K562 (cell line): ENCODE results near the gene ZNF613.

Source experiments
- EZH2 ChIP-seq: IDR thresholded peaks from 2 replicates; pipeline ENCODE4 v1.6.1; 2012; ENCODE audit warnings: low read depth, mild to moderate bottlenecking, inconsistent platforms, low read length, borderline replicate concordance
- GATAD2B ChIP-seq: fragments of 450-650 bp; IDR thresholded peaks from 2 replicates; pipeline ENCODE4 v1.6.1; 2017; ENCODE audit warnings: mild to moderate bottlenecking, borderline replicate concordance
- NBN ChIP-seq: fragments of 450-650 bp; IDR thresholded peaks from 2 replicates; pipeline ENCODE4 v1.6.1; 2016; ENCODE audit warnings: low read depth, mild to moderate bottlenecking
- POLR2A ChIP-seq: fragments of 450-650 bp; conservative IDR thresholded peaks from 2 replicates; pipeline ENCODE4 v1.6.1; 2016
- POLR2AphosphoS5 ChIP-seq: IDR thresholded peaks from 2 replicates; pipeline ENCODE4 v1.6.1; 2011; ENCODE audit warnings: mild to moderate bottlenecking, low read depth, low read length, moderate library complexity; ENCODE audit not compliant: control insufficient read depth, insufficient read depth
- PTRF ChIP-seq: fragments of 450-650 bp; IDR thresholded peaks from 2 replicates; pipeline ENCODE4 v1.6.1; 2016; ENCODE audit warnings: mild to moderate bottlenecking, missing genetic modification characterization, missing compliant biosample characterization
- RBM17 ChIP-seq: fragments of 200-400 bp; formaldehyde crosslinking; IDR thresholded peaks from 2 replicates; pipeline ENCODE4 v1.6.1; 2017; ENCODE audit warnings: low read depth, mild to moderate bottlenecking, low read length, borderline replicate concordance
- SIX5 ChIP-seq, 2 experiments: IDR thresholded peaks; 2 replicates each; pipeline ENCODE4 v1.6.1; 2011; ENCODE audit warnings: low read length in 2 of 2, borderline replicate concordance in 1 of 2, low read depth in 1 of 2, mild to moderate bottlenecking in 1 of 2, moderate library complexity in 1 of 2; ENCODE audit not compliant: insufficient read depth in 1 of 2
- SMAD3 ChIP-seq: fragments of 450-650 bp; formaldehyde crosslinking; conservative IDR thresholded peaks from 2 replicates; pipeline ENCODE4 v1.4.0; 2020; ENCODE audit warnings: mild to moderate bottlenecking
- SMC3 ChIP-seq: conservative IDR thresholded peaks from 2 replicates; pipeline ENCODE4 v1.6.1; 2011; ENCODE audit warnings: low read depth, low read length, improper control_type of control experiment; ENCODE audit not compliant: insufficient read depth
- TF ChIP-seq, protein P1 (sequence below): sonication (generic); formaldehyde crosslinking; IDR thresholded peaks from 2 replicates; pipeline ENCODE4 v1.8.0; 2022; ENCODE audit warnings: missing genetic modification reagents, mild to moderate bottlenecking, borderline replicate concordance
- TF ChIP-seq, protein P2 (sequence below), 2 experiments: fragments of 450-650 bp in 1 of 2; IDR thresholded peaks; 2 replicates each; pipeline ENCODE4 v1.6.1; 2011 to 2017; ENCODE audit warnings: low read depth in 2 of 2, antibody characterized with exemption in 1 of 2, borderline replicate concordance in 1 of 2, low read length in 1 of 2, mild to moderate bottlenecking in 1 of 2, mixed read lengths in 1 of 2; ENCODE audit not compliant: control insufficient read depth in 1 of 2
- TF ChIP-seq, protein P3 (sequence below), 2 experiments: IDR thresholded peaks; 2 replicates each; pipeline ENCODE4 v1.6.1; 2012; ENCODE audit warnings: improper control_type of control experiment in 2 of 2, low read depth in 2 of 2, low read length in 2 of 2, borderline replicate concordance in 1 of 2

DNA sequence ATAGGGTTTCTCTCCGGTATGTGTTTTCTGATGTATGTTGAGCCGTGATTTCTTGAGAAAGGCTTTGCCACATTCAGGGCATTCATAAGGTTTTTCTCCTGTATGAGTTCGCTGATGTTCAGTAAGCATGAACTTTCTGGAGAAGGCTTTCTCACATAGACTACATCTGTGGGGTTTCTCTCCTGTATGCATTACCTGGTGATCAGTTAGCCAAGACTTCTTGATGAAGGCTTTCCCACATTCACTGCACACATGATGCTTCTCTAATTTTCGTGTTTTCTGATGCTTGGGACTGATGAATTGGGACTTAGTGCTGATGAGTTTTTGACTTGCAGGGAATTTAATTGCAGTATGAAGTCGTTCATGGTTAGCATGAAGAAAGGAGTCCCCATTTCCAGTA lies 38.3 kb downstream of the ZNF613 start:
- TF ChIP-seq, protein P1, sequence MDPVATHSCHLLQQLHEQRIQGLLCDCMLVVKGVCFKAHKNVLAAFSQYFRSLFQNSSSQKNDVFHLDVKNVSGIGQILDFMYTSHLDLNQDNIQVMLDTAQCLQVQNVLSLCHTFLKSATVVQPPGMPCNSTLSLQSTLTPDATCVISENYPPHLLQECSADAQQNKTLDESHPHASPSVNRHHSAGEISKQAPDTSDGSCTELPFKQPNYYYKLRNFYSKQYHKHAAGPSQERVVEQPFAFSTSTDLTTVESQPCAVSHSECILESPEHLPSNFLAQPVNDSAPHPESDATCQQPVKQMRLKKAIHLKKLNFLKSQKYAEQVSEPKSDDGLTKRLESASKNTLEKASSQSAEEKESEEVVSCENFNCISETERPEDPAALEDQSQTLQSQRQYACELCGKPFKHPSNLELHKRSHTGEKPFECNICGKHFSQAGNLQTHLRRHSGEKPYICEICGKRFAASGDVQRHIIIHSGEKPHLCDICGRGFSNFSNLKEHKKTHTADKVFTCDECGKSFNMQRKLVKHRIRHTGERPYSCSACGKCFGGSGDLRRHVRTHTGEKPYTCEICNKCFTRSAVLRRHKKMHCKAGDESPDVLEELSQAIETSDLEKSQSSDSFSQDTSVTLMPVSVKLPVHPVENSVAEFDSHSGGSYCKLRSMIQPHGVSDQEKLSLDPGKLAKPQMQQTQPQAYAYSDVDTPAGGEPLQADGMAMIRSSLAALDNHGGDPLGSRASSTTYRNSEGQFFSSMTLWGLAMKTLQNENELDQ (CRISPR knock-in tag) = no peak
- TF ChIP-seq SMC3 = no peak
- no peak for TF ChIP-seq EZH2
- TF ChIP-seq RBM17 = no peak
- no peak for TF ChIP-seq SMAD3 (CRISPR knock-in tag)
- no peak for TF ChIP-seq PTRF
- TF ChIP-seq, protein P2, sequence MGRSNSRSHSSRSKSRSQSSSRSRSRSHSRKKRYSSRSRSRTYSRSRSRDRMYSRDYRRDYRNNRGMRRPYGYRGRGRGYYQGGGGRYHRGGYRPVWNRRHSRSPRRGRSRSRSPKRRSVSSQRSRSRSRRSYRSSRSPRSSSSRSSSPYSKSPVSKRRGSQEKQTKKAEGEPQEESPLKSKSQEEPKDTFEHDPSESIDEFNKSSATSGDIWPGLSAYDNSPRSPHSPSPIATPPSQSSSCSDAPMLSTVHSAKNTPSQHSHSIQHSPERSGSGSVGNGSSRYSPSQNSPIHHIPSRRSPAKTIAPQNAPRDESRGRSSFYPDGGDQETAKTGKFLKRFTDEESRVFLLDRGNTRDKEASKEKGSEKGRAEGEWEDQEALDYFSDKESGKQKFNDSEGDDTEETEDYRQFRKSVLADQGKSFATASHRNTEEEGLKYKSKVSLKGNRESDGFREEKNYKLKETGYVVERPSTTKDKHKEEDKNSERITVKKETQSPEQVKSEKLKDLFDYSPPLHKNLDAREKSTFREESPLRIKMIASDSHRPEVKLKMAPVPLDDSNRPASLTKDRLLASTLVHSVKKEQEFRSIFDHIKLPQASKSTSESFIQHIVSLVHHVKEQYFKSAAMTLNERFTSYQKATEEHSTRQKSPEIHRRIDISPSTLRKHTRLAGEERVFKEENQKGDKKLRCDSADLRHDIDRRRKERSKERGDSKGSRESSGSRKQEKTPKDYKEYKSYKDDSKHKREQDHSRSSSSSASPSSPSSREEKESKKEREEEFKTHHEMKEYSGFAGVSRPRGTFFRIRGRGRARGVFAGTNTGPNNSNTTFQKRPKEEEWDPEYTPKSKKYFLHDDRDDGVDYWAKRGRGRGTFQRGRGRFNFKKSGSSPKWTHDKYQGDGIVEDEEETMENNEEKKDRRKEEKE (IDR thresholded peaks at IDR 0.05; ENCODE audit: borderline replicate concordance in 1 of 2, control insufficient read depth in 1 of 2, low read depth in 2 of 2, low read length in 1 of 2) = no peak
- no peak for TF ChIP-seq POLR2A
- TF ChIP-seq POLR2AphosphoS5 = no peak
- no peak for TF ChIP-seq GATAD2B
- TF ChIP-seq SIX5 (IDR thresholded peaks at IDR 0.05; ENCODE audit: borderline replicate concordance in 1 of 2, insufficient read depth in 1 of 2, low read depth in 1 of 2, low read length in 2 of 2) = no peak
- TF ChIP-seq, protein P3, sequence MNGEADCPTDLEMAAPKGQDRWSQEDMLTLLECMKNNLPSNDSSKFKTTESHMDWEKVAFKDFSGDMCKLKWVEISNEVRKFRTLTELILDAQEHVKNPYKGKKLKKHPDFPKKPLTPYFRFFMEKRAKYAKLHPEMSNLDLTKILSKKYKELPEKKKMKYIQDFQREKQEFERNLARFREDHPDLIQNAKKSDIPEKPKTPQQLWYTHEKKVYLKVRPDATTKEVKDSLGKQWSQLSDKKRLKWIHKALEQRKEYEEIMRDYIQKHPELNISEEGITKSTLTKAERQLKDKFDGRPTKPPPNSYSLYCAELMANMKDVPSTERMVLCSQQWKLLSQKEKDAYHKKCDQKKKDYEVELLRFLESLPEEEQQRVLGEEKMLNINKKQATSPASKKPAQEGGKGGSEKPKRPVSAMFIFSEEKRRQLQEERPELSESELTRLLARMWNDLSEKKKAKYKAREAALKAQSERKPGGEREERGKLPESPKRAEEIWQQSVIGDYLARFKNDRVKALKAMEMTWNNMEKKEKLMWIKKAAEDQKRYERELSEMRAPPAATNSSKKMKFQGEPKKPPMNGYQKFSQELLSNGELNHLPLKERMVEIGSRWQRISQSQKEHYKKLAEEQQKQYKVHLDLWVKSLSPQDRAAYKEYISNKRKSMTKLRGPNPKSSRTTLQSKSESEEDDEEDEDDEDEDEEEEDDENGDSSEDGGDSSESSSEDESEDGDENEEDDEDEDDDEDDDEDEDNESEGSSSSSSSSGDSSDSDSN (IDR thresholded peaks at IDR 0.05; ENCODE audit: borderline replicate concordance in 1 of 2, low read depth in 2 of 2, low read length in 2 of 2) = no peak
- no peak for TF ChIP-seq NBN
